Choroid plexus epithelial cell (primary cell): ENCODE results near the gene GSK3A.
A peak's percentile ranks its signal among the peaks of the same experiment; 100 is the strongest.

Experiments
- DNase-seq: peaks from one replicate; pipeline ENCODE4 v3.0.0-alpha.2; 2010; ENCODE audit warnings: low read depth
- H3K4me3 ChIP-seq: 2 replicates; pipeline ENCODE4 v1.5.1; 2011; ENCODE audit warnings: low read depth, mild to moderate bottlenecking, control low read depth, low read length, moderate library complexity
- TF ChIP-seq, protein P1 (sequence below): conservative IDR thresholded peaks from 2 replicates; pipeline ENCODE4 v1.5.1; 2011; ENCODE audit warnings: low read depth, mild to moderate bottlenecking, control low read depth, inconsistent platforms, low read length, moderate library complexity

Gene GSK3A

GRCh38 chr19:42219812-42220750 lies 22.3 kb downstream of the GSK3A start, which contains the start of gene ZNF526:
TSS of gene ZNF526 (plus strand) at chr19:42220312. CDS start at chr19:42224404, 4,092 bp downstream.
- TF ChIP-seq, protein P1, sequence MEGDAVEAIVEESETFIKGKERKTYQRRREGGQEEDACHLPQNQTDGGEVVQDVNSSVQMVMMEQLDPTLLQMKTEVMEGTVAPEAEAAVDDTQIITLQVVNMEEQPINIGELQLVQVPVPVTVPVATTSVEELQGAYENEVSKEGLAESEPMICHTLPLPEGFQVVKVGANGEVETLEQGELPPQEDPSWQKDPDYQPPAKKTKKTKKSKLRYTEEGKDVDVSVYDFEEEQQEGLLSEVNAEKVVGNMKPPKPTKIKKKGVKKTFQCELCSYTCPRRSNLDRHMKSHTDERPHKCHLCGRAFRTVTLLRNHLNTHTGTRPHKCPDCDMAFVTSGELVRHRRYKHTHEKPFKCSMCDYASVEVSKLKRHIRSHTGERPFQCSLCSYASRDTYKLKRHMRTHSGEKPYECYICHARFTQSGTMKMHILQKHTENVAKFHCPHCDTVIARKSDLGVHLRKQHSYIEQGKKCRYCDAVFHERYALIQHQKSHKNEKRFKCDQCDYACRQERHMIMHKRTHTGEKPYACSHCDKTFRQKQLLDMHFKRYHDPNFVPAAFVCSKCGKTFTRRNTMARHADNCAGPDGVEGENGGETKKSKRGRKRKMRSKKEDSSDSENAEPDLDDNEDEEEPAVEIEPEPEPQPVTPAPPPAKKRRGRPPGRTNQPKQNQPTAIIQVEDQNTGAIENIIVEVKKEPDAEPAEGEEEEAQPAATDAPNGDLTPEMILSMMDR, result no peak
- peak; percentile 98 for DNase-seq
- peak within 1 kb of the TSS; percentile 97 for H3K4me3 ChIP-seq

DNA sequence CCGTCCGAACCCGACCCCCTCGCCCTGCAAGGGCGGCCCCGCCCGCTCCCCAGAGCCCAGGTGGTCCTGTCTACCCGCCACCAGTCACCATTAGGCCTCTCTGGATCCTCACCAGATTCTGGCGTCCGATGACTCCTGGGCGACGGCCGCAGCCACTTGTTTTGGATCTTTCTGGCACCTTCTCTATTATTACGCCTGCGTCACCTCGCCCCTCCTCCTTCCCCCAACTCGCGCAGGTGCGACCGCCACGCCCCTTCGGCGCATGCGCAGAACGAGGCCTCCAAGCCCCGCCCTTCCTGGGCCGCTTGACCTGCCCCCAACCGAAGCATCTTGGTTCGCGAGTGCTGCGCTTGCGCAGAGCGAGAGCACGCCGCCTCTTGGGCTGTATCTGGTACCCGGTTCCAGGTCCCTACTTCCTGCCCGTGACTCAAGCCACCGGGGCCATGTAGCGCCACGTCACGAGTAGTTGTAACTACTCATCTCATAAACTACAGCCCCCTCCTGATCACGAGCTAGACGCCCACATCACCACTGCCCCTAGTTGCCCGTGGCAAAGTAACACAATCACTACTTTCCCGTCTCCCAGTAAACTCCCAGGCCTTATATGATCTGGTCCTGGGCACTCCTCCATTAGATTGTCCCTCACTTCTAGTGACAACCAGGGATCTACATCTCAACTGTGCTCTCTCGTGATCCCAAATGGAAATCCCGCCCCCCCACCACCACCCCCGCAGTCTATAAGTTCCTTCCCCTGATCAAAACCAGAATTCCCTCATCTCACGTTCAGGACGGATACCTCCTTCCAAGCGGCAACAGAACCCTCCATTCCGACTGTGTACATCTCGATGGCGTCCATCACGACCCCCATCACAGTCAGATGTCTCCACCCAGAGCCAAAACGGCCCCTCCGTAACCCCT lies 24.6 kb downstream of the GSK3A start, which contains the start of gene DEDD2:
DEDD2 (minus strand) TSS at position 158 of the 918 bp plus-strand sequence. CDS start 670 bp downstream, outside the sequence.
- DNase-seq, result peak; percentile 96
- TF ChIP-seq, protein P1, result no peak
- H3K4me3 ChIP-seq, result peak within 1 kb of the TSS; percentile 95

DNA sequence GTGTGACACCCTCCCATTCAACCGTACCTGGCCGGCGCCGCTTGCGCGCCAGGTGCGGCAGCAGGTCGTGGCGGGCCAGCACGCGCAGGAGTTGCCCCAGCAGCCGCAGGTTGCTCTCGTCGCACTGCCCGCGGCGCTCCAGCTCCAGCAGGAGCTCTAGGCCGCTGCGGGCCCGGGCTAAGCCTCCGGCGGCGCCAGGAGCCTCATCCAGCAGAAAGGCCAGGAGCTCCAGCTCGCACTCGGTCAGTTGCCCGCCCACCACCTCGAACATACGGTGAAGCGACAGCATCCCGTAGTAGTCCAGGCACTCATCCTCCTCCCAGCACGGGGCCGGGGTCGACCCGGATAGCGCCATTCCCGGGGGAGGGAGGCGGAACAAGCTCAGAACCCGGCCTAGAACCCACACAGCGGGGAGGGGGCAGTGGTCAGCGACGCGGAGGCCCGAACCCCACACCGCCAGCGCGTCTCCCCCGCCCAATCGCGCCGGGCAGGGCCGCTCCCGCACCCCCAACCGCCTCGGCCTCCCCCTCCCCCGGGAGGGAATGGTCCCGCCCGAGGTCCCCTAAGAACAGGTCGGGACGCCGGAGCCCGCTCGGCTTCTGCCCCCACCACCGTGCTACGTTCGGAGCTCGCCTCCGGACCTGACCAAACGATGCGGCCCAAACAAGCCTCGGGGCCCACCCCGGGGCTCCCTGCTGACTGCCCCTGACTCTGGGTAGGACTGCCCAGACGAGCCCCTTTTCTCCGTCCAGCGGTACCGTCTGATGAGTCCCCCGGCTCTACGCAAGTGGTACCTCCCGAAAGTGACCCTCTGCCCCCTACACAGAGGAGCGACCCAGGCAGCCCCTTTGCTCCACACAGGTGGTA lies 25.5 kb downstream of the GSK3A start:
- H3K4me3 ChIP-seq, result peak overlapping the region; percentile 95
- TF ChIP-seq, protein P1, result no peak
- peak; percentile 52 for DNase-seq

GRCh38 chr19:42214810-42215485 lies 27.5 kb downstream of the GSK3A start:
- no peak overlapping the region for H3K4me3 ChIP-seq
- DNase-seq, result no peak

GRCh38 chr19:42212886-42213285 lies 29.5 kb downstream of the GSK3A start:
- DNase-seq, result no peak
- TF ChIP-seq, protein P1, result no peak
- no peak overlapping the region for H3K4me3 ChIP-seq

More at GRCh38 chr19:42214810-42215485, 27.5 kb downstream of the GSK3A start:
- TF ChIP-seq, protein P1, result no peak
